Epidermal melanocyte (primary cell): ENCODE measurements around the gene GRWD1.

Source experiments
- DNase-seq: peaks from one replicate; pipeline ENCODE4 v3.0.0; 2011; ENCODE audit warnings: low spot score; ENCODE audit not compliant: insufficient read length

Gene GRWD1

DNA sequence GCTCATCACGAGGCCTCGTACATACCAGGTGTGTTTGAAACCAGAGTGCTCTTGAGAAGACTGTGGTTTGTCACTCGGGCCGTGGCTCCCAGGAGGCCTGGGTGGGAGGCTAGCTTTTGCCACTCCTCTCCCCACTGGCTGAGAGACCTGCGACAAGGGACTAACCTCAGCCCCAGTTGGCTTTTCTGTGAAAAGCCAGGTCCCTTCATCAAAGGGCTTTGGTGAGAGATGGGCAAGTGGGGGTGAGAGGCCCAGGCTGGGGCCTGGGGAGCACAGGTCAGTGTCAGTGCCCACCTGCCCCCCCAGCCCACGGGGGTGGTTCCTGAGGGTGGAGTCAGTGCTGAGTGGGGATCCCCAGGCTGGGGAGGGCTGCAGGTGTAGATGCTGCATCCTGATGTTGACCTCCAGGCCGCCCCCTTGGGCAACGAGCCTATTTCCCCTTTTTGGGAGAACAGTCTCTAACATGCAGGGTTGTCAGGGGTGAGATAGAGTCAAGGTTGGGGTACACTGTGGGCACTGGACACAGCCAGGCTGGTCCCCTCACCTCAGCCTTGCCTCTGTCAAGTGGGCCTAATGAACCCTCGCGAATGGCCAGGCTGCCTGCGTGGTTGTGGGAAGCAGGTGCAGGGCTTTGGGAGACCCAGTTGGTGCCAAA, 10.3 kb downstream of the GRWD1 start:
- no peak for DNase-seq

DNA sequence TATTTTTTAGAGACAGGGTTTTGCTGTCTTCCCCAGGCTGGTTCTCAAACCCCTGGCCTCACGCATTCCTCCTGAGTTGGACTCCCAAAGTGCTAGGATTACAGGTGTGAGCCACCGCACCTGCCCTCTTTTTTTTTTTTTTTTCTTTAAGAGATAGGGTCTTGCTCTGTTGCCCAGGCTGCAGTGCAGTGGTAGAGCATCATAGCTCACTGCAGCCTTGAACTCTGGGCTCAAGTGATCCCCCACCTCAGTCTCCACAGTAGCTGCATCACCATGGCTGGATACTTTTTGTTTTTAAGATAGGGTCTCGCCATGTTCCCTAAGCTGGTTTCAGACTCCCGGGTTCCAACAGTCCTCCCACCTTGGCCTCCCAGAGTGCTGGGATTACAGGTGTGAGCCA, 11.1 kb downstream of the GRWD1 start:
- DNase-seq: no peak

DNA sequence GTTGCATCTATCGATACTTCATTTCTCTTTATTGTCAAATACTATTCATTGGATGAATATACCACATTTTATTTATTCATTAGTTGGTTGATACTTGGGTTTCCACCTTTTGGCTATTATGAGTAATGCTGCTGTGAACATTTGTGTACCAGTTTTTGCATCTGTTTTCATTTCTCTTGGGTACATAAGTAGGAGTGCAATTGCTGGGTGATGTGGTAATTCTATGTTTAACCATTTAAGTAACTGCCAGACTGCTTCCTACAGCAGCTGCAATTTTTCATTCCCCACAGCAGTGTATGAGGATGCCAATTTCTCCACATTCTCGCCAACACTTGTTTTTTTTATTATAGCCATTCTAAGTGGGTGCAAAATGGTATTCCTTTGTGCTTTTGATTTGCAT, 12.2 kb downstream of the GRWD1 start:
- DNase-seq: no peak

DNA sequence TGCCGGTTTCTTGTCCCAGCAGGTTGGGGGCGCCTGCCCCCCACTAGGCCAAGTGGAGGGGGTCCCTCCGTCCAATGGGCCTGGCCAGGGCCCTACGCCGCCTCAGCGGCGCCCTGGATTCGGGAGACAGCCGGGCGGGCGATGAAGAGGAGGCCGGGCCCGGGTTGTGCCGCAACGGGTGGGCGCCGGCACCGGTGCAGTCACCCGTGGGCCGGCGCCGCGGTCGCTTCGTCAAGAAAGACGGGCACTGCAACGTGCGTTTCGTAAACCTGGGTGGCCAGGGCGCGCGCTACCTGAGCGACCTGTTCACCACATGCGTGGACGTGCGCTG, 15.8 kb downstream of the GRWD1 start:
- DNase-seq: peak; percentile 5

DNA sequence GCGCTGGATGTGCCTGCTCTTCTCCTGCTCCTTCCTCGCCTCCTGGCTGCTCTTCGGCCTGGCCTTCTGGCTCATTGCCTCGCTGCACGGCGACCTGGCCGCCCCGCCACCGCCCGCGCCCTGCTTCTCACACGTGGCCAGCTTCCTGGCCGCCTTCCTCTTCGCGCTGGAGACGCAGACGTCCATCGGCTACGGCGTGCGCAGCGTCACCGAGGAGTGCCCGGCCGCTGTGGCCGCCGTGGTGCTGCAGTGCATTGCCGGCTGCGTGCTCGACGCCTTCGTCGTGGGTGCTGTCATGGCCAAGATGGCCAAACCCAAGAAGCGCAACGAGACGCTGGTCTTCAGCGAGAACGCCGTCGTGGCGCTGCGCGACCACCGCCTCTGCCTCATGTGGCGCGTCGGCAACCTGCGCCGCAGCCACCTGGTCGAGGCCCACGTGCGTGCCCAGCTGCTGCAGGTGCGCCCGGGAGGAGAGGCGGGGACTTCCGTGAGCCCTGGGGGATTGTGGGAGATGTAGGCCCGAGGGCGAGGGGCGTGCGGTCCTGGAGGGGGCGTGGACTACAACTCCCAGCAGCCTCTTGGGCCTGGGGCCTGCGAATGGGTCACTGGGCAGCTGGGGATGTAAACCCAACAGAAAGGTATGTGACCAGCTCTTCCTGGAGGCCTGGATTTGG, 16.3 kb downstream of the GRWD1 start:
- DNase-seq: no peak

DNA sequence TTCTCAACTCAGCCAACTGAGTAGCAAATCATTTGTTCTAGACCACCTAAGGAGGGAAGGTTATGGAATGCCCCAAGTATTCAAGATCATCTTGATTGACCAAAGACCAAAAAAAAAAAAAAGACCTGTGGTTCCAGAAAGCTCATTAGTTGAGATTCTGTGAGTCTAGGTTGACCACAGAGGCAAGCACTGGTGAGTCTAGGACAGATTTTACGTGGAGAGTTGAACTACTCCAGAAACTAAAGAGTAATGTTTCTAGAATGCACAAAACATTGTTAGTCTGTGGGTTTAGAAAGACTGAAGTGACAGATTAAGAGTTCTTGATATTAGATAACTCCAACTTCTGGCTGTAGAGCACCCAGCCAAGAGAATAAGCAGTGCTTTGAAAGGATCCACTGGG, 19.4 kb downstream of the GRWD1 start:
- DNase-seq: peak; percentile 9

DNA sequence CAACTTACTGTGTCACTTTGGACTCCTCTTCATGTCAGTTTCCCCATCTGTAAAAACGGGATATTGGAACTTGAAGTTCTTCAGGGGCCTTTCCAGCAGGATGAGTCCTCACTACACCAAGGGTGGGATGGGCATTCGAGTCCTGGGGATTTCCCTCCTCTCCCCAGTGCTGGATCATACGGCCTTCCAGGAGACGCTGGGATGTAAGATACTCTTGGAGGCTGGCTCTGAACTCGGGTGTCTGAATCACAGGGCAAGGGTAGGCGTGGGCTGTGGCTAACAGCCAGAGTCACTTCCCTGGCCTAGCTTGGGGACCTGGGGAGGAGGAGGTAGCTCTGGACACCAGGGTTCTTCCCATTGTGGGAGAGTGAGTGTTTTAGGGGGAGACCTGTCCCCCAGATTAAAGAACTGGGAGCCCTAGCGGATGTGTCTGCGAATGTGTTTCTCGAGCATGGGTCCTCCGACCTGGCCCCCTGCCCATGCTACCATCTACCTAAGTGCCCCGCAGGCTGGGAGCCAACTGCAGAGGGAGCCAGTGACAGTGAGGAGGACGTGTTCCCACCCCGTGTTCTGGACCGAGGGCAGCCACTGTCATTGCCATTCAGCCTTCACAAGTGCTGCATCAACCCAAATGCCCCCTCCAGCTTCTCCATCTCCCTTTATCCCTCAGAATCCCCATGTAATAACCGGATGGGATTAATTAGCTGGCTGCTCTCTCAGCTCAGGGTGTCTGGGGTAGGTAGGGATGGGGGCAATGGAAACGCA, 21.0 kb downstream of the GRWD1 start:
- no peak for DNase-seq

DNA sequence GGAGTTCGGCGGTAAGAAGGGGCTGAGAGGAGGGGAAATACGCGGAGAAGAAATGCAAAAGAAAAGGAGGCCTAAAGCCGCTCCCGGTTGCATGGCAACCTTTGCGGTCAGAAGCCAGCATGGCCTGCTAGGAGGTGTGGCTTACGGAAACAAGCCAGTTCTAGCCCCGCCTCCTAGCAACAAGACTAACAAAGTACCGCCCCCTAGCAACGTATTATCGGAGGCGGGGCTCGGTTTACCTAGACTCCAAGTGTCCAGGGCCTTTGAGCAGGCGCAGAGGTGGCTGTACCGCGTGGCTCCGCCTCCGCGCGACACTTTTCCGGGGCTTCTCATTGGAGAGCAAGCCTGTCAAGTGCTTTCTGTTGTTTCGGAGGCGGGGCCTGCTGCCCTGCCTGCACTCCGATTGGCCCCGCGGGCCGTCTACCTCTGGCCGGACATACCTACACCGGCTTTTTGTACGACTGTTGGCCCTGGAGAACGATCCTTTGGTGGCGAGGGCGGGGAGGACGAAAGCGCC, 23.0 kb downstream of the GRWD1 start:
- DNase-seq: peak; percentile 98

DNA sequence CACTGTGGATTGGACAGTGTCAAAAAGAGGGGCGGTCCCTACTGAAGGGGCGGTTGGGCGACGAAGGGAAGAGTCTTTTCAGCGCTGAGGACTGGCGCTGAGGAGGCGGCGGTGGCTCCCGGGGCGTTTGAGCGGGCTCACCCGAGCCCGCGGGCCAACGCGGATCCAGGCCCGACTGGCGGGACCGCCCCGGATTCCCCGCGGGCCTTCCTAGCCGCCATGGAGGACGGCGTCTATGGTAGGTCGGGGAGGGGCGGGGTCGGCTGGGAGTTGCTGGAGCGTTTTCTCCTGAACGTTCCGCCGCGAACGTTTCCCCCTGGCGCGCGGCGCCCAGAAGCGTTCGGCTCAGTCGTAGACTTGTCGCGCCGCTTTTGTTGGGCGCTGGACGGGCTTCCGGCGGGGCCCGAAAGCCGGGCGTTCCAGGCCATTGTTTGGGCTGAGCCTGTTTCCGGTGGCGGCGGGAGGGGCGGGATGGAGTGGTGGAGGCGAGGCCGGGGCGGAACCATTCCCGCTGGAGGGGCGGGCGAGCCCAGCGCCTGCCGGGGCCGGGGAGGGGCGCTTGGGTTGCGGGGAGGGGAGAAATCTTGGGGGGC, 23.6 kb downstream of the GRWD1 start, which contains the start of gene CYTH2:
Gene CYTH2 (plus strand): TSS at position 81 of the 593 bp plus-strand sequence. CDS start 139 bp downstream, at position 220.
- peak; percentile 54 for DNase-seq

DNA sequence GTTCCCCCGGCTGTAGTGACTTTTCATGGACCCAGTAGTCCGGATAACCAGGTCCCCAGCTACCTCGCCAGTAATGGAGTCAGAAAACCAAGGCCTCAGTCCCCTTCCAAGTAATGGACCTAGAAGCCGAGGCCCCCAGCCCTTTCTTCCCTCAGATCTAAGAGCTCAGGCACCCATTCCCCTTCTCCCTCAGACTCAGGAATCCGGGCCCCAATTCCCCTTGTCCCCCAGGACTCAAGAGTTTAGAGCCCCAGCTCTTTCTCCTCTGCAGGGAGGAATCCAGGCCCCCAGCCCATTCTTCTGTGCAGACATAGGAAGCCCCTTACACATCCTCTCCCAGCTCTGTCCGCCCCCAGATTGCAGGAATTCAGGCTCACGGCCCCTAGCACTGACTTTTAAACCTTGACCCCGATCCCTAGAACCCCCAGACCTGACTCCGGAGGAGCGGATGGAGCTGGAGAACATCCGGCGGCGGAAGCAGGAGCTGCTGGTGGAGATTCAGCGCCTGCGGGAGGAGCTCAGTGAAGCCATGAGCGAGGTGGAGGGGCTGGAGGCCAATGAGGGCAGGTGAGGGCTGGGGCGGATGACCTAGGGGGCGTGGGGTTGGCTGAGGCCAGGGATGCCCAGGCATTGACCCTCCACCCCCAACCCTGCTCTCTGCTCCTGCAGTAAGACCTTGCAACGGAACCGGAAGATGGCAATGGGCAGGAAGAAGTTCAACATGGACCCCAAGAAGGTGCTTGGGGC, 24.3 kb downstream of the GRWD1 start:
- DNase-seq: no peak

DNA sequence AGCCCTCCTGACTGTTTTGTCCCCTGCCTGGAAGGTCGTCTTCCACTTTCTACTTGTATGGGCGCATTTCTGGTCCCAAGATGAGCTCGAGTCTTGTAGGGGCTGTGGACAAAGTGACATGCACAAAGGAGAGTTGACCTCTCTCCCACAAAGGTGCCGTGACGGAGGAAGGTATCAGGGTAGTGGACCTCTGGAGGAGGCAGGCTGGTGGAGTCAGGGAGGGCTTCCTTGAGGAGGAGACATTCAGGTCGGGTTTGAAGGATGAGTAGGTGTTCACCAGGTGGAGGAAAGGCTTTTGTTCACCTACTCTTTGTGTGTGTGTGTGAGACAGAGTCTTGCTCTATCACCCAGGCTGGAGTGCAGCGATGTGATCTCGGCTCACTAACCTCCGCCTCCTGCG, 25.1 kb downstream of the GRWD1 start:
- DNase-seq: no peak

DNA sequence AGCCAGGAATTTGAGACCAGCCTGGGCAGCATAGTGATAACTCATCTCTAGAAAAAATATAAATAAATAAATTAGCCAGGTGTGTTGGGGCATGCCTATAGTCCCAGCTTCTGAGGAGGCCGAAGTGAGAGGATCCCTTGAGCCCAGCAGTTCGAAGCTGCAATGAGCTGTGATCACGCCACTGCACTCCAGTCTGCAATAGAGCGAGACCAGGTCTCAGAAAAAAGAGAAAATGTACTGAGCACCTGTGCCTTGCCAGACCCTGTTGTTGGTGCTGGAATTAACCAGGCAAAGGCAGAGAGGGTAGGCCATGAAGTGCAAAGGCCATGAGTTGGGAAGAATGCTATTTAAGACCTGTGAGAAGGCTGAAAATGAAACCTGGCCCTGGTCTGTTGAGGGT, 26.1 kb downstream of the GRWD1 start:
- DNase-seq: no peak

DNA sequence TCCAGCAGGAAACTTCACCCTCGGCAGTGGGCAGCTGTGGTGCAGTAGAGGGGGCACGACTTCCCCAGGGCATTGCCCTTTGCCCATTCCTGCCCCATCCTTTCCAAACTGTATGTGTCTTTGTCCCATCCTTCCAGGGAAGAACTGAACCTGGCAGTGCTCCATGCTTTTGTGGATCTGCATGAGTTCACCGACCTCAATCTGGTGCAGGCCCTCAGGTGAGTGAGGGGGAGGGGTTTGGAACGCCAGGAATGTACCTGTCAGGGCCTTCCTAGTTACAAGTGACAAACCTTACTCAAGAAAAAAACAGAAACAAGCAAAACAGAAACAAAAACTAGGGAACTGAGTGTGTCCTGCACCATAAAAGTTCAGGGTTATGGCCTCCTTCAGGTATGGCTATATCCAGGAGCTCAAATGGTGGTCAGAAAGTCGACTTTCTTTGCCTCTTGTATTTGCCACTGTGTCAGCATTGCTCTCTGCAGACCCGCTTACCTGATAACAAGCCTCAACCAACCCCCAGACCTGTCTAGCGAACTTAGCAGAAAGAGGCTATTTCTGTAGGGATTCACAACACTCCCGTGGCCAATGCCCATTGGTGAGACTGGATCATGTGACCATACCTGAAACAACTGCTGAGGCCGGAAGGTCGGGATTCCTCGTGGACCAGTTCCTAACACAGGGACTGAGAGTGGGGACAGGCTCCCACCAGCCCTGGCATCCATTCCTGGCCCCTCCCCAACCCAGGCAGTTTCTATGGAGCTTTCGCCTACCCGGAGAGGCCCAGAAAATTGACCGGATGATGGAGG, 27.6 kb downstream of the GRWD1 start:
- DNase-seq: no peak

DNA sequence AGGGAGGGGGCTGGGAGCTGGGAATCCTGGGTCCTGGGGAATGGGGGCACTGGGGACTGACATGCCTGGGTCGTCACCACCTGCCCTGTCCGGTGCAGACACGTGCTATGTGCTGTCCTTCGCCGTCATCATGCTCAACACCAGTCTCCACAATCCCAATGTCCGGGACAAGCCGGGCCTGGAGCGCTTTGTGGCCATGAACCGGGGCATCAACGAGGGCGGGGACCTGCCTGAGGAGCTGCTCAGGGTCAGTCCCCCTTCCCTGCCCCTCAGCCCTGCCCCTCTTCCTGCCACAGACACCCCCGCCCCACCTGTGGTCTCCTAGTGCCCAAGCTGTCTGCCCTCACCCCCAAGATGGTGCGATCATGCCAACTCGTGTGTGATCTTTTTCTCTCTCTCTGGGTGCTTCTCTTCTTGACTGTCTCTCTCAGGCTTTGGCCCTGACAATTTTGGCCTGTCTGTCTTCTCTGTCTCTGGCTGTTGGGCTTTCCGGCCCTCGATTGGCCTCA, 28.4 kb downstream of the GRWD1 start:
- DNase-seq: no peak

DNA sequence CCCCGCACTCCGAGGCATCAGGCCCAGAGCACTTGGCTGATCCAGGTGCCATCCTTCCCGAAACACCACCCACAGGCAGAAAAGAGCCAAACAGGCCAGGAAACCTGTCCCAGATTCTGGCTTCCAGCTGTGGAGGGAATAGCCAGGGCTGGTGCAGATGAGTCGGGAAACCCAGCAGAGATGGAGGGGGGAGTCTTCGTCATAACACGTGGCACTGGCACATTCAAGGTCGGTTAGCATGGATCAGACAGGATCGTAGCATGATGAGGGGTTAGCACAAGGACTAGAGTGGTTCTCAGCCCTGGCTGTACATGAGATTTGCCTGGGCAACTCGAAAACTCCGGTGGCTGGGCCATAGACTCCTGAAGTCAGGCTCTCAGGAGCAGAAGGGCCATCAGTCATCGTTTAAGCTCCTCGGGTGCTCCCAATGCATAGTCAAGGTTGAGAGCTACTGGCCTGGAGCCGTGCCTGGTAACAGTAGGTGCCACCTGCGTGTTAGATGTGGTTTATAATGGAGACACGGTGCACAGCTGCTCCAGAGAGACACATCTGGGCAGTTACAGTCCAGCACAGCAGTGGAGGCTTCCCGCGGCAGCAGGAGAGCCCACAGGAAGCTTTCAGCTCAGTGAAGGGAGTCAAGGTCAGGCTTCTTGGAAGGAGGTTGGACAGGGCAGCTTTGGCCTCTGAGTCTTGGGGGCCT, 29.7 kb downstream of the GRWD1 start:
- no peak for DNase-seq

DNA sequence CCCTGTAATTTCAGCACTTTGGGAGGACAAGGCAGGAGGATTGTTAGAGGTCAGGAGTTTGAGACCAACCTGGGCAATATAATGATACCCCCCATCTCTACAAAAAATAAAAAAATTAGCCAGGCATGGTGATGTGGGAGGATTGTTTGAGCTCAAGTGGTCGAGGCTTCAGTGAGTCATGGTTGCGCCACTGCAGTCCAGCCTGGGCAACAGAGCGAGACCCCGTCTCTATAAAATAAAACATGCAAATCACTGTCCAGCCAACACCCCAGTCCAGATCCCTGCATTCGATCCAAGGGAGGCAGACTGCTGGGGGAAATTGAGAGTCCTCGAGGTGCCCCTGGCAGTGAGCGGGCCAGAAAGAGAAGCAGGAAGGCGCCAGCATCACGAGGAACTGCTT, 30.4 kb downstream of the GRWD1 start:
- no peak for DNase-seq

DNA sequence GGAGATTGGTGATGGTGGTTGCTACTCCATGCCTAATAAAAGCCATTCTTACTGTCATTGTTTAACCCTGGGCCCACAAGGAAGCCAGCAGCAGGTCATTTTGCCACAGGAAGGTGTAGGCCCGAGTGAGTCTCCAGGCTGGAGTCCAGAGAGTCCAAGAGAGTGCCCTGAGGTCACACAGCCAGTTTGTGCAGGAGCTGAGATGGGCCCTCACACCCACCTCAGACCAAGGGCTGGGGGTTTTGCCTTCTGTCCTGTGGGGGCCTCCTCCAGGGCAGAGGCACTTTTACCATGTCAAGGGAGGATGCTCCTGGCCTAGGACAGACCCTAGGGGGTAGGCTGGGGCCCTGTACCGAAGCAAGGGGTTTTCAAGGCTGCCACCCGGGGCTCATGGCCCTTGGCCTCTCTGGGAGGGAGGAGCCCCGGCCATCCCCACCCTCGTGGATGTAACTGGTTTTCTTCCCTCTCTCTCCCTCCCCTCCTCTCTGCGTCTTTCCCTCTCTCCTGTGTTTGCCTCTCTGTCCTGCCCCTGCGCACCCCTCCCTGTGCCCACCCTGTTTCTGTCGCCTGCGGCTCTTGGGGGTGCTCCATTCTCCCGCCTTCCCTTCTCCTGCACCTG, 31.4 kb downstream of the GRWD1 start:
- DNase-seq: no peak

DNA sequence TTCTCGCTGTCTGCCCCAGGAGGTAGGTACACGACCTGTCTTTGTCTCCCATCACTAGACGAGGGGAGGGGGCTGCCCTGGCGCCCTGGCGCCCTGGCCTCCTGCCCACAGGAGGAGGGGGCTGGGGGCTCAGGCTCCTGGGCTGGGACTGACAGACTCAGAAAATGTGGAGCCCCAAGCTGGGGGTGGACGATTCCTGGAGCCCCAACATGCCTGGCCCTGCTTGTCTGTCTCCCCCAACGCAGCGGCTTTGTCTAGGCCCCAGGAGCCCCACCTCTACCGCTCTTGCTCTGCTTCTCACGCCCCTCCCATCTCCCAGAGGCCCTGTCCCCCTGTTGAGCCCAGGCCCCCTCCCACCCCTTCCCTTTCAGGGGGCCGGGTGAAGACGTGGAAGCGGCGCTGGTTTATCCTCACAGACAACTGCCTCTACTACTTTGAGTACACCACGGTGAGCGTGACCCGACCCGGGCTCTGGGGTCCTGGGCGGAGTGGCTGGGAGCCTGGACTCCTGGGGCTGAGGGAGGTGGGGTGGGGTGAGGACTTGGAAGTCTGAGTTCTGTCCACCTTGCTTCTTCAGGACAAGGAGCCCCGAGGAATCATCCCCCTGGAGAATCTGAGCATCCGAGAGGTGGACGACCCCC, 32.0 kb downstream of the GRWD1 start:
- DNase-seq: no peak
